HFFc6 (cell line): Measurements from ENCODE around the gene COL8A2. TPM values are rescaled to one million over a fixed set of nuclear protein-coding genes. Genes with fewer than 3 reads are reported as not detected.

Experiments
- DNase-seq: peaks from one replicate; pipeline ENCODE4 v3.0.0-alpha.2; 2018
- H3K27ac Mint-ChIP-seq: 2 replicates; pipeline ENCODE4 v1.8.0; 2020; ENCODE audit warnings: mild to moderate bottlenecking, mixed read lengths
- H3K27me3 Mint-ChIP-seq: 2 replicates; pipeline ENCODE4 v1.8.0; 2021; ENCODE audit warnings: mild to moderate bottlenecking, moderate library complexity, mixed read lengths; ENCODE audit not compliant: insufficient read depth
- H3K36me3 Mint-ChIP-seq: 2 replicates; pipeline ENCODE4 v1.8.0; 2021; ENCODE audit warnings: low read depth, mixed read lengths
- H3K4me1 Mint-ChIP-seq: 2 replicates; pipeline ENCODE4 v1.8.0; 2020; ENCODE audit warnings: low read depth, mixed read lengths
- H3K4me3 Mint-ChIP-seq: 2 replicates; pipeline ENCODE4 v1.8.0; 2020; ENCODE audit warnings: mild to moderate bottlenecking, moderate library complexity, mixed read lengths
- H3K9me3 Mint-ChIP-seq: 2 replicates; pipeline ENCODE4 v1.8.0; 2020; ENCODE audit warnings: mild to moderate bottlenecking, mixed read lengths
- CTCF ChIP-seq: fragments of 200-600 bp; sonication (generic); IDR thresholded peaks from 2 replicates; pipeline ENCODE4 v1.5.0; 2021; ENCODE audit warnings: antibody characterized with exemption, mild to moderate bottlenecking
- total RNA-seq, 6 experiments: library from RNA; stranded (reverse); fragmentation: NEBNext Ultra II Directional; extraction: Animal tissue kit (Norgen Biotek cat#: 25700); gene quantifications; 2 replicates in 1 of 6; 3 replicates in 5 of 6; pipeline ENCODE4 v1.2.3, GENCODE V29; 2021

Gene COL8A2
- total RNA-seq, 6 experiments from 2014 or later: 1.9 to 6.4 (median 2.4) TPM

DNA sequence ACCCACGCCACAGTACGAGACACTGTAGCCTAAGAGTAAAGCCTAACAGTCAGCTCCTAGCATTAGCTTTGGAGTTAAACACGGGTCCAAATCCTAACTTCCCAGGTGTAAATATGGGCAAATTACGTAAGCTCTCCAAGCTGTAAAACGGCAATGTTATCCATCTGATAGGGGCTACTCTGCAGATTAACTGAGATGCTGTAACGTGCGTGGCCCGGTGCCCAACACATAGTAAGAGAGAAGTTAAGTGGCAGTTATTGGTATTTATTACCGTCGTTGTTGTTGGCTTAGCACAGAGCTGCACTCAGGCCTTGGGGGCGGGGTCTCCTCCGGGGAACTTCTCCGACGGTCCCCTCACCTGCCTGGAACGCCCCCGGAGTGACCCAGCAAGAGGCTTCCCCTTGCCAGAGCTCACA, 23.8 kb upstream of the COL8A2 start:
- H3K4me3 Mint-ChIP-seq: peak overlapping the region; percentile 100
- peaks cover 2% of the 10 kb centered on the region for H3K27me3 Mint-ChIP-seq
- TF ChIP-seq CTCF: no peak
- H3K36me3 Mint-ChIP-seq: peaks cover 10% of the 10 kb centered on the region
- no peaks in the 10 kb centered on the region for H3K9me3 Mint-ChIP-seq
- no peak for DNase-seq
- peaks cover 47% of the 10 kb centered on the region for H3K4me1 Mint-ChIP-seq
- peak overlapping the region; percentile 98 for H3K27ac Mint-ChIP-seq

DNA sequence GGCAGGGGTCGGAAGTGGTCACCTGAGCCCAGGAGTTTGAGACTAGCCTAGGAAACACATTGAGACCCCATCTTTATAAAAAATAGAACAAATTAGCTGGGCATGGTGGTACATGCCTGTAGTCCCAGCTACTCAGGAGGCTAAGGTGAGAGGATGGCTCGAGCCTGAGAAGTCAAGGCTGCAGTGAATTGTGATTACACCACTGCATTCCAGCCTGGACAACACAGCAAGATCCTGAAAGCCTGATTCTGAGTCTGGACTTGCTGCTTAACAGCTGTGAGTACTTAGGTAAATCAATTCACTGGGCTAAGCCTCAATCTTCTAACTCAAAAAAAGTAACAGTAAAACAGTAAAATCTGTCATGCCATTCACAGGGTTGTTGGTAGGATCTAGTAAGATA, 19.4 kb upstream of the COL8A2 start:
- TF ChIP-seq CTCF: no peak
- Mint-ChIP-seq H3K27me3 (no peaks in the 10 kb centered on the region; the same call in 1 of the 2 replicates), H3K36me3 (peaks cover 31% of the 10 kb centered on the region), H3K9me3 (no peaks in the 10 kb centered on the region), H3K27ac (no peak overlapping the region), H3K4me3 (no peak overlapping the region), H3K4me1 (peaks cover 39% of the 10 kb centered on the region)
- no peak for DNase-seq

- peaks cover 41% of the 10 kb centered on the region for H3K4me1 Mint-ChIP-seq
- H3K36me3 Mint-ChIP-seq: peaks cover 31% of the 10 kb centered on the region
- H3K9me3 Mint-ChIP-seq: no peaks in the 10 kb centered on the region
- DNase-seq: no peak
- H3K27ac Mint-ChIP-seq: no peak overlapping the region
- no peaks in the 10 kb centered on the region for H3K27me3 Mint-ChIP-seq
- no peak for TF ChIP-seq CTCF
- H3K4me3 Mint-ChIP-seq: no peak overlapping the region
Measured at GRCh38 chr1:36143424-36143823, 18.4 kb upstream of the COL8A2 start.

GRCh38 chr1:36142121-36142520, 17.1 kb upstream of the COL8A2 start:
- H3K4me1 Mint-ChIP-seq: peaks cover 45% of the 10 kb centered on the region
- no peak for DNase-seq
- no peaks in the 10 kb centered on the region for H3K9me3 Mint-ChIP-seq
- H3K27me3 Mint-ChIP-seq: no peaks in the 10 kb centered on the region; the same call in 1 of the 2 replicates
- TF ChIP-seq CTCF: no peak
- H3K4me3 Mint-ChIP-seq: no peak overlapping the region
- H3K27ac Mint-ChIP-seq: peak overlapping the region; percentile 49
- peaks cover 33% of the 10 kb centered on the region for H3K36me3 Mint-ChIP-seq

DNA sequence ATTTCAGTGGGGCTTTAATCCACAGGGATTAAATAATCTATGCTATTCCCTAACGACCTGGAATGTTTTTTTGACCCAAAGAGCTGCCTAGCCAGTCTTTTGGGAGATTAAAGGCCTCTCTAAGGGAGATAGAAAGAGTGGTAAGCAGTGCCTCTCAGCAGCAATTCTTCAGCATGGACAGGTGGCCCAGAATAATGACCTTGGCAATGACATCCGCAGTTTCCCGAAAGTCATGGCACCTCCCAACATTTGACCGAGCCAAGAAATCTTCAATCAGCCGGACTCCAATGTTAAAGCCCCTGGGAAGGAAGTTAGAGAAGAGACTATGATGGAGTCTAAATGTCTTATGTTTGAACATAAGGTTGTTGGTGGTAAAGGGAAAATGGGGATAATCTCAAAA, 14.5 kb upstream of the COL8A2 start:
- no peak for DNase-seq
- peaks cover 28% of the 10 kb centered on the region for H3K36me3 Mint-ChIP-seq
- no peaks in the 10 kb centered on the region for H3K9me3 Mint-ChIP-seq
- H3K27me3 Mint-ChIP-seq: no peaks in the 10 kb centered on the region; the same call in 1 of the 2 replicates
- H3K27ac Mint-ChIP-seq: peak overlapping the region; percentile 88; the same call in 1 of the 2 replicates
- no peak overlapping the region for H3K4me3 Mint-ChIP-seq
- no peak for TF ChIP-seq CTCF
- H3K4me1 Mint-ChIP-seq: peaks cover 71% of the 10 kb centered on the region

DNA sequence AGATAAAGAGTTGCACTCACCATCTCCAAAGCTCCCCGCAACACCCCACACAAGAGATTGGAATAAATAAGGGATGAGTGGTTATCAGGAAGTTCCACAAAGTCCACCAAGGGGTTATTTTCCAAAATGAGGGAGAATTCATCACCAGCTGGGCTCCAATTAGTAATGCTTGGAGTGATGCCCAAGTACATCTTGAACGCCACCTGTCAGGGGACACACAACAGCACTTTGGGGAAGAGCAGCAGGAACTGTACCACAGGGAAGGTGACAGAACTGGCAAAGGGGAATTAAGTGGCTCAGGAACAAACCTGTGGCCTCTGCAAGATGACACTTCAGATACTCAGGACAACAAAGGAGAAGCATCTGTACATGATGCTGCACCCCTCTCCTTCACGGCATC, 12.8 kb upstream of the COL8A2 start:
- H3K27me3 Mint-ChIP-seq: no peaks in the 10 kb centered on the region; the same call in 1 of the 2 replicates
- DNase-seq: no peak
- TF ChIP-seq CTCF: no peak
- peaks cover 86% of the 10 kb centered on the region for H3K4me1 Mint-ChIP-seq
- peak overlapping the region; percentile 94 for H3K27ac Mint-ChIP-seq
- H3K36me3 Mint-ChIP-seq: peaks cover 19% of the 10 kb centered on the region
- no peak overlapping the region for H3K4me3 Mint-ChIP-seq
- no peaks in the 10 kb centered on the region for H3K9me3 Mint-ChIP-seq
